ENCODE data around the gene KRTAP25-1. TPM values are rescaled to one million over a fixed set of nuclear protein-coding genes. Genes with fewer than 3 reads are reported as not detected.

KRTAP25-1 gene
- total and polyA plus RNA-seq, 4 donors = not detected

- ATAC-seq (ENCODE audit: insufficient read depth, low FRiP score) (no peak), DNase-seq (no peak)
- Histone ChIP-seq H3K27me3 (ENCODE audit: control insufficient read depth in 3 of 3, insufficient read depth in 3 of 3, low read length in 2 of 3) (no peaks in the 10 kb centered on the region), H3K4me1 (ENCODE audit: control insufficient read depth in 5 of 5, insufficient read depth in 5 of 5, low read length in 5 of 5) (no peaks in the 10 kb centered on the region), H3K9me3 (ENCODE audit: control insufficient read depth in 4 of 4, insufficient read depth in 3 of 4, low read length in 3 of 4) (peaks cover 0 to 3% (median 0%) of the 10 kb centered on the region in 4 donors), H3K9ac (ENCODE audit: insufficient read depth in 1 of 2, low read length in 2 of 2) (no peak overlapping the region), H3K4me3 (no peak overlapping the region), H3K27ac (ENCODE audit: low read depth in 1 of 2, low read length in 1 of 2) (no peak overlapping the region), H3K36me3 (ENCODE audit: control insufficient read depth in 4 of 4, insufficient read depth in 4 of 4, low read length in 4 of 4) (no peaks in the 10 kb centered on the region)
- 48 to 59% methylated on average over 3 of the region's 3 CpGs for WGBS, 2 donors
- TF ChIP-seq CTCF (IDR thresholded peaks at IDR 0.05; ENCODE audit: control extremely low read depth, extremely low read depth) = no peak
These were observed 19.3 kb downstream of the KRTAP25-1 start for GRCh38 chr21:30269803-30270530.

GRCh38 chr21:30268608-30269197 lies 20.6 kb downstream of the KRTAP25-1 start:
- no peak for DNase-seq
- WGBS, 2 donors = 69% methylated on average over 5 of the region's 5 CpGs
- H3K4me1 ChIP-seq (ENCODE audit: control insufficient read depth in 5 of 5, insufficient read depth in 5 of 5, low read length in 5 of 5) = no peaks in the 10 kb centered on the region
- peaks cover 0 to 3% (median 0%) of the 10 kb centered on the region in 4 donors for H3K9me3 ChIP-seq (ENCODE audit: control insufficient read depth in 4 of 4, insufficient read depth in 3 of 4, low read length in 3 of 4)
- H3K27ac ChIP-seq (ENCODE audit: low read depth in 1 of 2, low read length in 1 of 2) = no peak overlapping the region
- no peaks in the 10 kb centered on the region for H3K36me3 ChIP-seq (ENCODE audit: control insufficient read depth in 4 of 4, insufficient read depth in 4 of 4, low read length in 4 of 4)
- ATAC-seq (ENCODE audit: insufficient read depth, low FRiP score) = no peak
- no peaks in the 10 kb centered on the region for H3K27me3 ChIP-seq (ENCODE audit: control insufficient read depth in 3 of 3, insufficient read depth in 3 of 3, low read length in 2 of 3)
- H3K4me3 ChIP-seq = no peak overlapping the region
- no peak overlapping the region for H3K9ac ChIP-seq (ENCODE audit: insufficient read depth in 1 of 2, low read length in 2 of 2)
- no peak for TF ChIP-seq CTCF (IDR thresholded peaks at IDR 0.05; ENCODE audit: control extremely low read depth, extremely low read depth)

- DNase-seq (peak in 1 of 3 donors; percentile 16), ATAC-seq (ENCODE audit: insufficient read depth, low FRiP score) (no peak)
- no peaks in the 10 kb centered on the region for H3K9me3 ChIP-seq (ENCODE audit: control insufficient read depth in 4 of 4, insufficient read depth in 3 of 4, low read length in 3 of 4)
- H3K27ac ChIP-seq (ENCODE audit: low read depth in 1 of 2, low read length in 1 of 2) = no peak overlapping the region
- no peak overlapping the region for H3K4me3 ChIP-seq
- no peaks in the 10 kb centered on the region for H3K27me3 ChIP-seq (ENCODE audit: control insufficient read depth in 3 of 3, insufficient read depth in 3 of 3, low read length in 2 of 3)
- H3K36me3 ChIP-seq (ENCODE audit: control insufficient read depth in 4 of 4, insufficient read depth in 4 of 4, low read length in 4 of 4) = no peaks in the 10 kb centered on the region
- H3K9ac ChIP-seq (ENCODE audit: insufficient read depth in 1 of 2, low read length in 2 of 2) = no peak overlapping the region
- WGBS, 2 donors = 71 to 73% methylated on average over 4 of the region's 4 CpGs
- no peak for TF ChIP-seq CTCF (IDR thresholded peaks at IDR 0.05; ENCODE audit: control extremely low read depth, extremely low read depth)
- H3K4me1 ChIP-seq (ENCODE audit: control insufficient read depth in 5 of 5, insufficient read depth in 5 of 5, low read length in 5 of 5) = no peaks in the 10 kb centered on the region
These were observed 31.5 kb downstream of the KRTAP25-1 start for GRCh38 chr21:30257773-30258172.
